PC-9 (cell line): ENCODE data around the gene FAM217B.

Source experiments
- EZH2 ChIP-seq: fragments of 200-600 bp; sonication (generic); IDR thresholded peaks from 2 replicates; pipeline ENCODE4 v1.8.0; 2017; ENCODE audit warnings: antibody characterized with exemption, low read depth
- TF ChIP-seq, protein P1 (sequence below): fragments of 200-600 bp; sonication (generic); conservative IDR thresholded peaks from 2 replicates; pipeline ENCODE4 v1.6.1; 2017; ENCODE audit warnings: mixed run types, antibody characterized with exemption, mild to moderate bottlenecking, moderate library complexity

DNA sequence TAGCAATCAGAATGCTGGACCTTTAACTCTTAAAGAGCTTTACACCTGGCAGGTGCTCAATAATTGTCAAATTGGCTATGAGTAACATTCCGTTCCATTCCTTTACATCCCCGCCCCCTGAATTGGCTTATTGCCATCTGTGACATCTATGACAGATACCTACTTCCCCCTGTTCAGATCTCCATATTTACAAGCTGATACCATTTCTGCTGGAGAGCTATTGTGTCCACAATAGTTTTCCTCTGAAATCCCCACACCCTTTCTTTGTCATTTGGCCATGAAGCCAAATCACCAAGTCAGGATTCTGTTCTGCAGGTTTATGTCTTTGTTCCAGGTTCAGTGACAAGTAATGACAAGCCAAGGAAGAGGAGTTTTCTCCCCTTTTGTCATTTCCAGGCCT lies 21.2 kb downstream of the FAM217B start:
- TF ChIP-seq, protein P1, sequence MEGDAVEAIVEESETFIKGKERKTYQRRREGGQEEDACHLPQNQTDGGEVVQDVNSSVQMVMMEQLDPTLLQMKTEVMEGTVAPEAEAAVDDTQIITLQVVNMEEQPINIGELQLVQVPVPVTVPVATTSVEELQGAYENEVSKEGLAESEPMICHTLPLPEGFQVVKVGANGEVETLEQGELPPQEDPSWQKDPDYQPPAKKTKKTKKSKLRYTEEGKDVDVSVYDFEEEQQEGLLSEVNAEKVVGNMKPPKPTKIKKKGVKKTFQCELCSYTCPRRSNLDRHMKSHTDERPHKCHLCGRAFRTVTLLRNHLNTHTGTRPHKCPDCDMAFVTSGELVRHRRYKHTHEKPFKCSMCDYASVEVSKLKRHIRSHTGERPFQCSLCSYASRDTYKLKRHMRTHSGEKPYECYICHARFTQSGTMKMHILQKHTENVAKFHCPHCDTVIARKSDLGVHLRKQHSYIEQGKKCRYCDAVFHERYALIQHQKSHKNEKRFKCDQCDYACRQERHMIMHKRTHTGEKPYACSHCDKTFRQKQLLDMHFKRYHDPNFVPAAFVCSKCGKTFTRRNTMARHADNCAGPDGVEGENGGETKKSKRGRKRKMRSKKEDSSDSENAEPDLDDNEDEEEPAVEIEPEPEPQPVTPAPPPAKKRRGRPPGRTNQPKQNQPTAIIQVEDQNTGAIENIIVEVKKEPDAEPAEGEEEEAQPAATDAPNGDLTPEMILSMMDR: no peak
- TF ChIP-seq EZH2: no peak
